HEK293 (cell line): ENCODE data around the gene TMEM88.

Experiments
- FEZF1 ChIP-seq: fragments of 450-650 bp; formaldehyde crosslinking; IDR thresholded peaks from 2 replicates; pipeline ENCODE4 v1.5.1; 2016; ENCODE audit warnings: missing biosample characterization, missing genetic modification characterization
- GFI1B ChIP-seq: fragments of 450-650 bp; formaldehyde crosslinking; IDR thresholded peaks from 2 replicates; pipeline ENCODE4 v1.5.1; 2016; ENCODE audit warnings: missing biosample characterization, missing genetic modification characterization
- GLI2 ChIP-seq: fragments of 450-650 bp; formaldehyde crosslinking; IDR thresholded peaks from 2 replicates; pipeline ENCODE4; 2017; ENCODE audit warnings: missing biosample characterization, missing genetic modification characterization, low read depth, borderline replicate concordance
- KLF1 ChIP-seq: fragments of 450-650 bp; formaldehyde crosslinking; IDR thresholded peaks from 2 replicates; pipeline ENCODE4 v1.5.1; 2016; ENCODE audit warnings: missing biosample characterization, missing genetic modification characterization
- KLF16 ChIP-seq: fragments of 450-650 bp; formaldehyde crosslinking; IDR thresholded peaks from 2 replicates; pipeline ENCODE4 v1.5.1; 2017; ENCODE audit warnings: missing biosample characterization, missing genetic modification characterization
- MYNN ChIP-seq: fragments of 450-650 bp; formaldehyde crosslinking; IDR thresholded peaks from 2 replicates; pipeline ENCODE4 v1.5.1; 2016; ENCODE audit warnings: missing biosample characterization, missing genetic modification characterization, borderline replicate concordance
- SCRT2 ChIP-seq: fragments of 450-650 bp; formaldehyde crosslinking; IDR thresholded peaks from 2 replicates; pipeline ENCODE4 v1.5.1; 2016; ENCODE audit warnings: missing biosample characterization, missing genetic modification characterization
- ZNF140 ChIP-seq: fragments of 450-650 bp; formaldehyde crosslinking; IDR thresholded peaks from 2 replicates; pipeline ENCODE4 v1.5.1; 2016; ENCODE audit warnings: missing biosample characterization, missing genetic modification characterization
- ZNF155 ChIP-seq: fragments of 450-650 bp; formaldehyde crosslinking; IDR thresholded peaks from 2 replicates; pipeline ENCODE4 v1.5.1; 2016; ENCODE audit warnings: missing biosample characterization, missing genetic modification characterization
- ZNF19 ChIP-seq: fragments of 450-650 bp; formaldehyde crosslinking; IDR thresholded peaks from 2 replicates; pipeline ENCODE4; 2016; ENCODE audit warnings: missing biosample characterization, missing genetic modification characterization, low read depth
- ZNF214 ChIP-seq: fragments of 450-650 bp; formaldehyde crosslinking; IDR thresholded peaks from 2 replicates; pipeline ENCODE4 v1.5.1; 2017; ENCODE audit warnings: missing biosample characterization, mild to moderate bottlenecking, missing genetic modification characterization, borderline replicate concordance
- ZNF37A ChIP-seq: fragments of 450-650 bp; IDR thresholded peaks from 2 replicates; pipeline ENCODE4 v1.5.1; 2018; ENCODE audit warnings: missing biosample characterization, missing genetic modification characterization
- ZNF560 ChIP-seq: fragments of 450-650 bp; formaldehyde crosslinking; IDR thresholded peaks from 2 replicates; pipeline ENCODE4 v1.5.1; 2017; ENCODE audit warnings: missing biosample characterization, missing genetic modification characterization, borderline replicate concordance
- ZNF585B ChIP-seq: fragments of 450-650 bp; formaldehyde crosslinking; IDR thresholded peaks from 2 replicates; pipeline ENCODE4 v1.5.1; 2016; ENCODE audit warnings: missing biosample characterization, missing genetic modification characterization
- ZNF626 ChIP-seq: fragments of 450-650 bp; sonication (Bioruptor Pico); formaldehyde crosslinking; IDR thresholded peaks from 2 replicates; pipeline ENCODE4 v1.5.1; 2018; ENCODE audit warnings: missing biosample characterization, missing genetic modification characterization, inconsistent platforms
- ZNF660 ChIP-seq: fragments of 450-650 bp; IDR thresholded peaks from 2 replicates; pipeline ENCODE4 v1.5.1; 2018; ENCODE audit warnings: missing biosample characterization, mild to moderate bottlenecking, missing genetic modification characterization
- TF ChIP-seq, protein P1 (sequence below): fragments of 450-650 bp; formaldehyde crosslinking; IDR thresholded peaks from 2 replicates; pipeline ENCODE4 v1.5.1; 2016; ENCODE audit warnings: missing biosample characterization, missing genetic modification characterization, borderline replicate concordance
- TF ChIP-seq, protein P2 (sequence below): fragments of 450-650 bp; formaldehyde crosslinking; IDR thresholded peaks from 2 replicates; pipeline ENCODE4 v1.5.1; 2016; ENCODE audit warnings: missing biosample characterization, missing genetic modification characterization, low read depth
- TF ChIP-seq, protein P3 (sequence below): fragments of 450-650 bp; formaldehyde crosslinking; IDR thresholded peaks from 2 replicates; pipeline ENCODE4 v1.5.1; 2016; ENCODE audit warnings: missing biosample characterization, missing genetic modification characterization
- TF ChIP-seq, protein P4 (sequence below): fragments of 450-650 bp; formaldehyde crosslinking; IDR thresholded peaks from 2 replicates; pipeline ENCODE4 v1.5.1; 2016; ENCODE audit warnings: missing biosample characterization, missing genetic modification characterization
- TF ChIP-seq, protein P5 (sequence below): fragments of 450-650 bp; formaldehyde crosslinking; IDR thresholded peaks from 2 replicates; pipeline ENCODE4 v1.5.1; 2016; ENCODE audit warnings: missing biosample characterization, missing genetic modification characterization
- TF ChIP-seq, protein P6 (sequence below): fragments of 450-650 bp; formaldehyde crosslinking; conservative IDR thresholded peaks from 2 replicates; pipeline ENCODE4 v1.5.1; 2016; ENCODE audit warnings: low read depth, missing biosample characterization, missing genetic modification characterization

TMEM88 gene

DNA sequence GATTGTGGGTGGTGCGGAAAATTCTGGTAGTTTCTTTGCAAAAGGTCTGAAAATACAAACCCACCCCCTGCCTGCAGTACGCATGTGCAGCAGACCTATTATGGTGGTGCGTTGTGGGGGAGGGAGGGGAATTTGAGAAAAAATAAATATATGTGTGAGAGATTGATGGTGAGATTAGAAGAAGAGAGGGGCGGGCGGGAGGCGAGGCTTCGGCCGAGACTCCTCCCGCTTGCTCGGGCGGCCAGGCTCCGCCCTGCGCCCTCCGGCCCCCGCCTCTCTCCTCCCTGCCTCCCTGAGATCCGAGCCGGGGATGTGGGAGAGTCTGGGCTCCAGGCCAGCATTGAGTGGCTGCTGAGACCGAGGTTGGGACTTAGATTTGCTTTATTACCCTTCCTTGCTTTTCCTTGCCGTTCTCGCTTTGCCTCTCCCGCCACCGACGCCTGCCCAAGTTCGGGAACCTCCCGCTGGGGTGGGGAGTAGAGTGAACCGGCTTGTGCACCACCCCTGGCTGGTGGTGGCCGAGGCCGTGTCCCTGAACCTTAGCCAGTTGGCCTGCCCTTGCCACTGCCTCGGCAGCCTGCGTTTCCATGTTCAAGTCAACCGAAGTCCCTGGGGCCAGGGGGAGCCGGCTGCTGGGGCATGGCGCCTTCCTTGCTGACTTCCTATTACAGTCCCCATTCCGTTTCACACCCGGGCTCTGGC, 32.8 kb downstream of the TMEM88 start (continued):
- TF ChIP-seq, protein P1, sequence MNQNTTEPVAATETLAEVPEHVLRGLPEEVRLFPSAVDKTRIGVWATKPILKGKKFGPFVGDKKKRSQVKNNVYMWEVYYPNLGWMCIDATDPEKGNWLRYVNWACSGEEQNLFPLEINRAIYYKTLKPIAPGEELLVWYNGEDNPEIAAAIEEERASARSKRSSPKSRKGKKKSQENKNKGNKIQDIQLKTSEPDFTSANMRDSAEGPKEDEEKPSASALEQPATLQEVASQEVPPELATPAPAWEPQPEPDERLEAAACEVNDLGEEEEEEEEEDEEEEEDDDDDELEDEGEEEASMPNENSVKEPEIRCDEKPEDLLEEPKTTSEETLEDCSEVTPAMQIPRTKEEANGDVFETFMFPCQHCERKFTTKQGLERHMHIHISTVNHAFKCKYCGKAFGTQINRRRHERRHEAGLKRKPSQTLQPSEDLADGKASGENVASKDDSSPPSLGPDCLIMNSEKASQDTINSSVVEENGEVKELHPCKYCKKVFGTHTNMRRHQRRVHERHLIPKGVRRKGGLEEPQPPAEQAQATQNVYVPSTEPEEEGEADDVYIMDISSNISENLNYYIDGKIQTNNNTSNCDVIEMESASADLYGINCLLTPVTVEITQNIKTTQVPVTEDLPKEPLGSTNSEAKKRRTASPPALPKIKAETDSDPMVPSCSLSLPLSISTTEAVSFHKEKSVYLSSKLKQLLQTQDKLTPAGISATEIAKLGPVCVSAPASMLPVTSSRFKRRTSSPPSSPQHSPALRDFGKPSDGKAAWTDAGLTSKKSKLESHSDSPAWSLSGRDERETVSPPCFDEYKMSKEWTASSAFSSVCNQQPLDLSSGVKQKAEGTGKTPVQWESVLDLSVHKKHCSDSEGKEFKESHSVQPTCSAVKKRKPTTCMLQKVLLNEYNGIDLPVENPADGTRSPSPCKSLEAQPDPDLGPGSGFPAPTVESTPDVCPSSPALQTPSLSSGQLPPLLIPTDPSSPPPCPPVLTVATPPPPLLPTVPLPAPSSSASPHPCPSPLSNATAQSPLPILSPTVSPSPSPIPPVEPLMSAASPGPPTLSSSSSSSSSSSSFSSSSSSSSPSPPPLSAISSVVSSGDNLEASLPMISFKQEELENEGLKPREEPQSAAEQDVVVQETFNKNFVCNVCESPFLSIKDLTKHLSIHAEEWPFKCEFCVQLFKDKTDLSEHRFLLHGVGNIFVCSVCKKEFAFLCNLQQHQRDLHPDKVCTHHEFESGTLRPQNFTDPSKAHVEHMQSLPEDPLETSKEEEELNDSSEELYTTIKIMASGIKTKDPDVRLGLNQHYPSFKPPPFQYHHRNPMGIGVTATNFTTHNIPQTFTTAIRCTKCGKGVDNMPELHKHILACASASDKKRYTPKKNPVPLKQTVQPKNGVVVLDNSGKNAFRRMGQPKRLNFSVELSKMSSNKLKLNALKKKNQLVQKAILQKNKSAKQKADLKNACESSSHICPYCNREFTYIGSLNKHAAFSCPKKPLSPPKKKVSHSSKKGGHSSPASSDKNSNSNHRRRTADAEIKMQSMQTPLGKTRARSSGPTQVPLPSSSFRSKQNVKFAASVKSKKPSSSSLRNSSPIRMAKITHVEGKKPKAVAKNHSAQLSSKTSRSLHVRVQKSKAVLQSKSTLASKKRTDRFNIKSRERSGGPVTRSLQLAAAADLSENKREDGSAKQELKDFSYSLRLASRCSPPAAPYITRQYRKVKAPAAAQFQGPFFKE (tag by site-specific recombination): no peak
- TF ChIP-seq, protein P2, sequence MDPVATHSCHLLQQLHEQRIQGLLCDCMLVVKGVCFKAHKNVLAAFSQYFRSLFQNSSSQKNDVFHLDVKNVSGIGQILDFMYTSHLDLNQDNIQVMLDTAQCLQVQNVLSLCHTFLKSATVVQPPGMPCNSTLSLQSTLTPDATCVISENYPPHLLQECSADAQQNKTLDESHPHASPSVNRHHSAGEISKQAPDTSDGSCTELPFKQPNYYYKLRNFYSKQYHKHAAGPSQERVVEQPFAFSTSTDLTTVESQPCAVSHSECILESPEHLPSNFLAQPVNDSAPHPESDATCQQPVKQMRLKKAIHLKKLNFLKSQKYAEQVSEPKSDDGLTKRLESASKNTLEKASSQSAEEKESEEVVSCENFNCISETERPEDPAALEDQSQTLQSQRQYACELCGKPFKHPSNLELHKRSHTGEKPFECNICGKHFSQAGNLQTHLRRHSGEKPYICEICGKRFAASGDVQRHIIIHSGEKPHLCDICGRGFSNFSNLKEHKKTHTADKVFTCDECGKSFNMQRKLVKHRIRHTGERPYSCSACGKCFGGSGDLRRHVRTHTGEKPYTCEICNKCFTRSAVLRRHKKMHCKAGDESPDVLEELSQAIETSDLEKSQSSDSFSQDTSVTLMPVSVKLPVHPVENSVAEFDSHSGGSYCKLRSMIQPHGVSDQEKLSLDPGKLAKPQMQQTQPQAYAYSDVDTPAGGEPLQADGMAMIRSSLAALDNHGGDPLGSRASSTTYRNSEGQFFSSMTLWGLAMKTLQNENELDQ: no peak
- TF ChIP-seq GFI1B (peak; percentile 68; the same call in 1 of the 2 replicates), ZNF140 (tag by site-specific recombination) (no peak), ZNF155 (no peak), KLF1 (tag by site-specific recombination) (peak; percentile 61; the same call in 1 of the 2 replicates), FEZF1 (no peak), ZNF626 (no peak), KLF16 (0 out of 2 replicates have a peak, but pooled peaks have one; percentile 33), SCRT2 (tag by site-specific recombination) (no peak), ZNF585B (tag by site-specific recombination) (no peak), ZNF37A (tag by site-specific recombination) (no peak), GLI2 (no peak), ZNF19 (tag by site-specific recombination) (no peak), ZNF660 (tag by site-specific recombination) (0 out of 2 replicates have a peak, but pooled peaks have one; percentile 26), ZNF214 (tag by site-specific recombination) (no peak), ZNF560 (tag by site-specific recombination) (no peak), MYNN (tag by site-specific recombination) (no peak)
- TF ChIP-seq, protein P3, sequence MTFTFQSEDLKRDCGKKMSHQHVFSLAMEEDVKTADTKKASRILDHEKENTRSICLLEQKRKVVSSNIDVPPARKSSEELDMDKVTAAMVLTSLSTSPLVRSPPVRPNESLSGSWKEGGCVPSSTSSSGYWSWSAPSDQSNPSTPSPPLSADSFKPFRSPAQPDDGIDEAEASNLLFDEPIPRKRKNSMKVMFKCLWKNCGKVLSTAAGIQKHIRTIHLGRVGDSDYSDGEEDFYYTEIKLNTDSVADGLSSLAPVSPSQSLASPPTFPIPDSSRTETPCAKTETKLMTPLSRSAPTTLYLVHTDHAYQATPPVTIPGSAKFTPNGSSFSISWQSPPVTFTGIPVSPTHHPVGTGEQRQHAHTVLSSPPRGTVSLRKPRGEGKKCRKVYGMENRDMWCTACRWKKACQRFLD: no peak
- TF ChIP-seq, protein P4, sequence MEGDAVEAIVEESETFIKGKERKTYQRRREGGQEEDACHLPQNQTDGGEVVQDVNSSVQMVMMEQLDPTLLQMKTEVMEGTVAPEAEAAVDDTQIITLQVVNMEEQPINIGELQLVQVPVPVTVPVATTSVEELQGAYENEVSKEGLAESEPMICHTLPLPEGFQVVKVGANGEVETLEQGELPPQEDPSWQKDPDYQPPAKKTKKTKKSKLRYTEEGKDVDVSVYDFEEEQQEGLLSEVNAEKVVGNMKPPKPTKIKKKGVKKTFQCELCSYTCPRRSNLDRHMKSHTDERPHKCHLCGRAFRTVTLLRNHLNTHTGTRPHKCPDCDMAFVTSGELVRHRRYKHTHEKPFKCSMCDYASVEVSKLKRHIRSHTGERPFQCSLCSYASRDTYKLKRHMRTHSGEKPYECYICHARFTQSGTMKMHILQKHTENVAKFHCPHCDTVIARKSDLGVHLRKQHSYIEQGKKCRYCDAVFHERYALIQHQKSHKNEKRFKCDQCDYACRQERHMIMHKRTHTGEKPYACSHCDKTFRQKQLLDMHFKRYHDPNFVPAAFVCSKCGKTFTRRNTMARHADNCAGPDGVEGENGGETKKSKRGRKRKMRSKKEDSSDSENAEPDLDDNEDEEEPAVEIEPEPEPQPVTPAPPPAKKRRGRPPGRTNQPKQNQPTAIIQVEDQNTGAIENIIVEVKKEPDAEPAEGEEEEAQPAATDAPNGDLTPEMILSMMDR (tag by site-specific recombination): no peak
- TF ChIP-seq, protein P5, sequence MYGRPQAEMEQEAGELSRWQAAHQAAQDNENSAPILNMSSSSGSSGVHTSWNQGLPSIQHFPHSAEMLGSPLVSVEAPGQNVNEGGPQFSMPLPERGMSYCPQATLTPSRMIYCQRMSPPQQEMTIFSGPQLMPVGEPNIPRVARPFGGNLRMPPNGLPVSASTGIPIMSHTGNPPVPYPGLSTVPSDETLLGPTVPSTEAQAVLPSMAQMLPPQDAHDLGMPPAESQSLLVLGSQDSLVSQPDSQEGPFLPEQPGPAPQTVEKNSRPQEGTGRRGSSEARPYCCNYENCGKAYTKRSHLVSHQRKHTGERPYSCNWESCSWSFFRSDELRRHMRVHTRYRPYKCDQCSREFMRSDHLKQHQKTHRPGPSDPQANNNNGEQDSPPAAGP (tag by site-specific recombination): no peak; the same call in 1 of the 2 replicates
- TF ChIP-seq, protein P6, sequence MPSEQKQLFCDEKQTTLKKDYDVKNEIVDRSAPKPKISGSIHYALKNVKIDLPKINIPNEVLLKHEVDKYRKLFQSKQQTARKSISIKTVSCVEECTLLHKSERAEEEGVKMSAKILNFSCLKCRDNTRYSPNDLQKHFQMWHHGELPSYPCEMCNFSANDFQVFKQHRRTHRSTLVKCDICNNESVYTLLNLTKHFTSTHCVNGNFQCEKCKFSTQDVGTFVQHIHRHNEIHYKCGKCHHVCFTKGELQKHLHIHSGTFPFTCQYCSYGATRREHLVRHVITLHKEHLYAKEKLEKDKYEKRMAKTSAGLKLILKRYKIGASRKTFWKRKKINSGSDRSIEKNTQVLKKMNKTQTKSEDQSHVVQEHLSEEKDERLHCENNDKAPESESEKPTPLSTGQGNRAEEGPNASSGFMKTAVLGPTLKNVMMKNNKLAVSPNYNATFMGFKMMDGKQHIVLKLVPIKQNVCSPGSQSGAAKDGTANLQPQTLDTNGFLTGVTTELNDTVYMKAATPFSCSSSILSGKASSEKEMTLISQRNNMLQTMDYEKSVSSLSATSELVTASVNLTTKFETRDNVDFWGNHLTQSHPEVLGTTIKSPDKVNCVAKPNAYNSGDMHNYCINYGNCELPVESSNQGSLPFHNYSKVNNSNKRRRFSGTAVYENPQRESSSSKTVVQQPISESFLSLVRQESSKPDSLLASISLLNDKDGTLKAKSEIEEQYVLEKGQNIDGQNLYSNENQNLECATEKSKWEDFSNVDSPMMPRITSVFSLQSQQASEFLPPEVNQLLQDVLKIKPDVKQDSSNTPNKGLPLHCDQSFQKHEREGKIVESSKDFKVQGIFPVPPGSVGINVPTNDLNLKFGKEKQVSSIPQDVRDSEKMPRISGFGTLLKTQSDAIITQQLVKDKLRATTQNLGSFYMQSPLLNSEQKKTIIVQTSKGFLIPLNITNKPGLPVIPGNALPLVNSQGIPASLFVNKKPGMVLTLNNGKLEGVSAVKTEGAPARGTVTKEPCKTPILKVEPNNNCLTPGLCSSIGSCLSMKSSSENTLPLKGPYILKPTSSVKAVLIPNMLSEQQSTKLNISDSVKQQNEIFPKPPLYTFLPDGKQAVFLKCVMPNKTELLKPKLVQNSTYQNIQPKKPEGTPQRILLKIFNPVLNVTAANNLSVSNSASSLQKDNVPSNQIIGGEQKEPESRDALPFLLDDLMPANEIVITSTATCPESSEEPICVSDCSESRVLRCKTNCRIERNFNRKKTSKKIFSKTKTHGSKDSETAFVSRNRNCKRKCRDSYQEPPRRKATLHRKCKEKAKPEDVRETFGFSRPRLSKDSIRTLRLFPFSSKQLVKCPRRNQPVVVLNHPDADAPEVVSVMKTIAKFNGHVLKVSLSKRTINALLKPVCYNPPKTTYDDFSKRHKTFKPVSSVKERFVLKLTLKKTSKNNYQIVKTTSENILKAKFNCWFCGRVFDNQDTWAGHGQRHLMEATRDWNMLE (tag by site-specific recombination): no peak
